HG03095 (cell line): ENCODE data around the gene ASXL1.

Experiments used
- ATAC-seq: cut with Tn5 transposase; IDR thresholded peaks from one replicate; pipeline ENCODE4 v1.9.1; 2021; ENCODE audit warnings: moderate library complexity; ENCODE audit not compliant: unreplicated experiment

ASXL1 gene

DNA sequence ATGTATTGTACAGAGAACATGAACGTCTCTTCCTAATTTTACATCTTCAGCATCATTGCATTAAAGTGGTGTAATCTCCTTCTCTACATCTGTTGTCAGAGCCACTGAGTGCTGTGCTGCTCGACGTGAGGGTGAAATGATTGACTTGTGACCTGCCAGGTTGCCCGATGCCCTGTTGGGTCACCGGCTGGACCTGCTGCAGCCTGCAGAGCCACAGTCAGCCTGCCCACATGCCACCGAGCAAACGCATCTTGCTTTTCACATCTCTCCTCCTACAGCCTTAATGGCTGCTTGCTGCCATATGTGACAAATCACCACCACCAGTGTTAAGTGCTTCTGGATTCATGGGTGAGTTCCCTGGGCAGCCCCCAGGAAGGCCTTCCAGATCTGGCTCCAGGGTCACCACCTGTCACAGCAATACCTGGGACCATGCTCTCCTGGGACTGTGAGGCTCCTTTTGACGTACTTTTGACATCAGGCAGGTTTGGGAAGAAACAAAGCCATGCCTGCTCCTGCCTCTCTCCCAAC lies 80.3 kb downstream of the ASXL1 start:
- no peak for ATAC-seq

DNA sequence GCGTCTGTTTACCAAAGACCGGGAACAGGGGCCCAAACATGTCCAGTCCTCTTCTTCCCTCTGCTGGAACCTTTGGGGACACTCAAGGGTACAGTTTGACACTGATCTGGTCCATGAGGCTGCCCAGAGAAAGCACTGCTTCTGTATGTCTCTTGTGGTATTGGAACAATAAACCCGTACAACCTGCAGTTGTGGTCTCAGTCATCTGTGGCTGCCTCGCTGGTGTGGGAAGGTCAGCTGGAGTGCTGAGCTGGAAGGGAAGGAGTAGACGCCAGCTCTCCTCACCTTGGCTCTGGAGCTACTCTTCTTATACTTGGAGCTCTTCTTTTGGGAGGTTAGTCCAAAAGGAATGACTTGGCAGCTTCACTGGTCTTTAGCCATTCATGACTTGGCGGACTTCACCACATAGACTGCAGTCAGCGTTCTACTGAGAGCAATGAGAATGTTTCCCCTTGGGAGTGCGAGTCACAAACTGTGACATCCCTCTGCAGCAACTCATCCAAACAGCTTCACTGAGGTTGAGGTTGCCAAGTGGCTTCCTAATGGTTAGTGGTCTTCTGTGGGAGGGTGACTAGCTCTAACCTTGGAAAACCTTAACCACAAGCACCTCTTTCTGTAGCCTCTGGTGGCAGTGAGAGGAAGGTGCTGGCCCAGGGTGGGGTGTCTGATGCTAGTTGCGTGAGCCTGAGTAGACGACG lies 81.2 kb downstream of the ASXL1 start:
- ATAC-seq = no peak

DNA sequence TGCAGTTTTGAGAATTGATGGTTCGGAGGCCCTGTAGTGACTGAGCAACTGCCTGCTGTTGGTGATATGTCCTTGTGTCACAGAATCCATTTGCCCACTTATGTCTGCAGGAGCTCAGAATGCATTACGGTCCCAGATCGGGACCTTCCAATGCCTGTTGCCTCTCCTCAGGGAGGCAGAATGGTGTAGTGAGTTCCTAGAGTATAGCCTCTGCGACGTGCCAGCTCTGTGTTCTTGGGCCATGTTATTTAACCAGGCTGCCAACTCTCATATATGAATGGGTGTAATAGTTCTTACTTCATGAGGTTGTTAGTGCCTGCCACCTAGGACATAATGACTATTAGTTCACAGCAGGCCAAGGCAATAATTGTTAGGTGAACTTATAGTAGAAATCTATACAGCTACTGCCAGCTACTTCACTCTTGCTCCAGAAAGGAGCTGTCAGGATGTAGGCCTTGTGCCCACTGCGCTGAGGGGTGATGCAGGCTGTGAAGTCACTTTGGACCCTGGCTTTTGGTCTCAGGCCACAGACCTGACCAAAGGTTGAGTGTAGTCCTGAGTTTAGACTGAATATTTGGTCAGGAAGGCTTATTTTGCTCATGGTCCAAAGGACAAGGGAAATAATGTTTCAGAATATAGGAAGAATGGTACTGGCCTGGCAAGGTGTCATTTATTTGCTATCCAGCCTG lies 82.1 kb downstream of the ASXL1 start:
- ATAC-seq = no peak

DNA sequence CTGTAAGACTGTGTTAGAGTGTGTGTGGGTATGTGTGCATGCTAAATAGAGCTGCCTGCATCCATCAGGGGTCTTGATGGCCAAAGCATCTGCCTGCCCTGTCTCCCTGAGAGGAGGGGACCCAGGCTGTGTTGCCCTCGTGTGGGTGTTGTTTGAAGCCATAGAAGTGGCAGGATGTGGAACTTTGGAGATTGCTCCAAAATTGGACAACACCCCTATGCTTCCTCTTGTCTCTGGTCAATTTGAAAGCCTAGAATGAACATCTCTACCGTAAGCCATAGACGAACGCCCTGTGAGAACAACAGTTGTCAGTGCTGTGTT lies 82.6 kb downstream of the ASXL1 start:
- no peak for ATAC-seq

DNA sequence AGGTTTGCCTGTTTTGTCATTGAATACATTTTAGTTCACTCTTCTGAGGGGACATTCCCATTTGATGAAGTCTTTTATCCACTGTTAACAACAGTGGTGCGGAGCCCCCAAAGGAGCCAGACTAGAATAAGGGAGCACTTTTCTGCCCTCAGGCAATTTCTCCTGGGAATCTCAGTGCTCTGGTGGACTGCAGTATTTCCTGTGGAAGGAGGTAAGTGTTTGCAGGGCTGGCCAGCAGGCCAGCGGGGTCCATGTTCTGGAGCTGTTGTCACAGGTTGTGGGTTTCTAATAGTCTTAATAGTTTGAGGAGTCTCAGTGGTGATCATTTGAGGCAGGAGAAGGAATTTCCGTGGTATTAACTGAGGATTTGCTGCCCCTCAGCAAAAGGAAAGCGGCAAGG lies 83.5 kb downstream of the ASXL1 start:
- ATAC-seq = no peak

DNA sequence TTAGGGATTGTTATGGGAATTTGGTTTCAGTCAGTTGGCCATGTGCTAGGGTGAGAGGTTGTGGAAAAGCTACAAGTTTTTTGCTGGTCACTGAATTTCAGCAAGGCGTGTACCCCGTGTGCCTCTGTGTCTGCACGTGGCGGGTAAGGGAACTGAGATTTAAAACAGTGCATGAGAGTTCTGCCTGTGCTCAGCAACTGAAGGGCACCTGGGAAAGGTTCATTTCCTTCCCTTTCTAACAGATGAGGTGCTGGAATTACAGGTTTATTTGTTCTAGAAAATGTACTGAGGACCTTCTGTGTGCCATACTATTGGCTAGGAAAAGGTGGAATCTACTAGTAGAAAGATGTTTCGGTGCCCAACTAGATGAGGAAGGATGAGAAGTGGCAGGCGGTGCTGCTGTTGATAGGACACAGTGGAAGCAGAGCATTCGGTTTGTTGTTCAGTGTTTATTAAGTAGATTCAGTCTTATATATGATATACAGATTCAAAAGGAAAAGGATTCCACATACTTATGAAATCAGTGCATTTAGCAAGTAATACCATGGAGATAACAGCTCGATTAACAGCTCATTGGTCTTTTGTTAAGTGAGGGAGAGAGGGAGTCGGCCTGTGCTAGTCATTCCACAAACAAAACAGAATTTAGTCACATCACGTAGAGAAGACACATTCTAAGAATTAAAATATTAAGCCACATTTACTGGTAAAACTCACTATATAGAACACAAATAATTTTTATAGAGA lies 84.7 kb downstream of the ASXL1 start:
- no peak for ATAC-seq

DNA sequence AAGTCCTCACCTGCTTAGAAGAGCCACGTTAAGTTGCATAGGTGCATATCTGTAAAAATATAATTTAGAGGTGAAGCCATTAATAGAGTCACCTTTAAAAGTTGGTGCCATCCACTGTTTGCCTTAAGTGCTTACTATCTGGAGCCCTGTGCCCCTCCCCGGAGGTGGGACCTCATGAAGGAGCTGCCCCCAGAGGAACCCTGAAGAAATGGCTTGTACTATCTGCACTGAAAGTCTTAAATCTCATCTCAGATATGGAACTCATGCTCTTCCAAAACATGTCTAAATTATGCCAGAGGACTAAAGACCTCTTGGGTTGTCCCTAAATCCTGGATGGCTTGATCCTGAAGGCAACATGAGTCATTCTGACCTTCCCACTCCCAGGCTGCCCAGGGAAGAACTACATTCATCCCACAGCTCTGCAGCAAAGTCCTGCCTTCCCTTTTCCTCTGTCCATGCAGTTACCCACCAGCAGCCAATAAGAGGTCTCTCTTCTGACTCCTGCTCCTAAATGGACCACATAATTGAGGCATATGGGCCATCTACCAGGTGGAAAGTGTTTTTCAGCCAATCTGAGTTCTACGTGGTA lies 85.3 kb downstream of the ASXL1 start:
- ATAC-seq = no peak

DNA sequence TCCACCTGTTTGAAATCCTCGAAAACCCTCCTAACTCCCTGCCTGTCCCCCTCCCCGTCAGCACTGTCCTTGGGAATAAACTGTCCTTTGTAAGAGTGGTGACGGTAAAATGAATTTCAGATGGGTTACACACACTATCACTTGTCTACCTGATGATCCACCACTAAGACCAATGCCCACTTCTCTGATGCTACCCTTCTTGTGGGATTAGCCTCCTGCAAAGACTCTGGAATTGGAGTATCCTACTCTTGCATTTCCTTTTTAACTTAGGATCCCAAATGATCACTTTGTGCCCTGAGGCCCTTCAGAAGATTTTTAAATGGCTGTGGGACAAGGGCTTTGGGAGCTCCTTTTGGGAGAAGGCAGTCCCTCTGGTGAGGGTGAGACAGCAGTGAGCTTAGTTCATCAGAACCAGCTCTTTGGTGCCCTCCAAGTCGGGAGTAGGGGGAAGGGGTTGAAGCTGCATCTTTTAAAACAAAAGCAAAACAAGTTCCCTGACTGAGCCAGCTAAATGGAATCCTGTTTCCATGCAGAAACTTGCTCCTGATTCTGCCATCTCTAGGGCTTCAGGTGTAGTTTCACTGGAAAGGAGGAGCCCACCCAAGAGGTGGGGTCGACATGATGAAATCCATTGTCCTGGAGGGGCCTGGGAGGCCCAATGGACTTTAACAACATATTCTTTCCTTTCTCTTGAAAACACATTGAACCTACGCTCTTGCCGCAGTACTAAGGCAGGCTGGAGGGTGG lies 86.5 kb downstream of the ASXL1 start:
- ATAC-seq = no peak

DNA sequence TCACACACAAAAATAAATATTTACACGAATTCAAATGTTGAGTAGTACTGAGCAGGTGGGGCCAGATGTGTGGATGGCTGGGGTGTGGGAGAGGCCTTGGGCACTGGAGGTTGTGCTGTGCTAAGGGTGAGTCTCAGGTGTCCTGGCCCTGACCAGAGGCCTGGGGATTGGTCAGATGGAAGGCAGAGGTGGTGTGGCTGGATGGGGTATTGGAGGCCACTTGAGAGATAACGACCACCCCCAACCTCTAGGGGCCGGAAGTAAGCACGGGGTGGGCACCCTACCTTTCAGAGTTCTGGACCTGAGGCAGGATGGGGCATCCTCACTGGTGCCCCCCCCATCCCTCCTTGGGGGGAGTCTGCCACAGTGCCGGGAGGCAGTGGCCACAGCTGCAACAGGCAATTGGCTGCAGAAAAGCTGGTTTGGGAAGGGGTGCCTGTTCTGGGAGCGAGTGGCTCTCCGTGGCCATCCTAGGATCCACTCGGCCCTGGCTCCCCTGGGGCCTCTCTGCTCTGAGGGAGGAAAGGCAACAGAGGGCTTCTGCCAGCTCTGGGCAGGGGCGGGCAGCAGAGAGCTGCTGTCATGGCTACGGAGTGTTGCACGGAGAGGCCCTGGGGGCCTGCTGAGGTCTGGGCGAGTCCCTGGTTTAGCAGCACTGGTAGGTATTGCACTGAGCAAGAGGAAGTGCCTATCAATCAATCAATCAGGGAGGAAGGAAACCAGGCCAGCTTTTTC lies 87.6 kb downstream of the ASXL1 start:
- ATAC-seq = no peak

DNA sequence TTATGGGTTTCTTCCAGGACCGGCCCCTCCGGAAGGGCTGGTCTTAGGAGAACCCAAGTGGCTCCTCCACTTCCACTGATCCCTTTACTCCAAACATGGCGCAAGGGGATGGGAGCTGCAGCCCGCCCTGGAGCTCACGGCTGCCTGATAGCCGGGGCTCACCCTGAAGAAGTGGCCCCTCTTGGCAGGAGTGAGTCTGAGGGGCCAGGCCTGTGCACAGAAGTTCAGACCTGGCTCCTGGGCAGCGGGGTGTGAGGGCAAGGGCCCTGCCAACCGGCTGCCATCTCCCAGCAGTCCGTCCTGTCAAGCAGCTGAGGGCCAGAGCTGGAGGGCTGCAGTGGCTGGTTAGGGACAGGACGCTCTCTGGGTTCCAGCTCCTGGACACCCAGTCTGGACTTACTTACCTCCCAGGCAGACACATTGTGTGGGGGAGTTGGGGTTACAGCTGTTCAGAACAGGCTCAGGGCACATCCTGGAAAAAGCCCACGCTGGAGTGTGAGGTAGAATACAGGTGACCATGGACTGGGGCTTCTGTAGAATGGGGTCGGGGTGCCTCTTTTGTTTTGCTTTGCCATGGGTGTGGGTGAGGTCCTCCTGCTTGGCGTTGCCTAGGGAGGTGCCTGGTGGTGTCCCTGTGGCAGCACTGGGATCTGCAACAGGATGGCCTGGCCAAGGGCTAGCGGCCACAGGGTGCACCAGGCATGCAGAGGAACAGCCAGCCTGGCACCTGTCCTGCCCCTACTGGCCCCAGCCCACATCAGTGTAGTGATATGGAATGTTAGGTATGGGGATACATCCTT lies 88.4 kb downstream of the ASXL1 start:
- ATAC-seq = no peak

DNA sequence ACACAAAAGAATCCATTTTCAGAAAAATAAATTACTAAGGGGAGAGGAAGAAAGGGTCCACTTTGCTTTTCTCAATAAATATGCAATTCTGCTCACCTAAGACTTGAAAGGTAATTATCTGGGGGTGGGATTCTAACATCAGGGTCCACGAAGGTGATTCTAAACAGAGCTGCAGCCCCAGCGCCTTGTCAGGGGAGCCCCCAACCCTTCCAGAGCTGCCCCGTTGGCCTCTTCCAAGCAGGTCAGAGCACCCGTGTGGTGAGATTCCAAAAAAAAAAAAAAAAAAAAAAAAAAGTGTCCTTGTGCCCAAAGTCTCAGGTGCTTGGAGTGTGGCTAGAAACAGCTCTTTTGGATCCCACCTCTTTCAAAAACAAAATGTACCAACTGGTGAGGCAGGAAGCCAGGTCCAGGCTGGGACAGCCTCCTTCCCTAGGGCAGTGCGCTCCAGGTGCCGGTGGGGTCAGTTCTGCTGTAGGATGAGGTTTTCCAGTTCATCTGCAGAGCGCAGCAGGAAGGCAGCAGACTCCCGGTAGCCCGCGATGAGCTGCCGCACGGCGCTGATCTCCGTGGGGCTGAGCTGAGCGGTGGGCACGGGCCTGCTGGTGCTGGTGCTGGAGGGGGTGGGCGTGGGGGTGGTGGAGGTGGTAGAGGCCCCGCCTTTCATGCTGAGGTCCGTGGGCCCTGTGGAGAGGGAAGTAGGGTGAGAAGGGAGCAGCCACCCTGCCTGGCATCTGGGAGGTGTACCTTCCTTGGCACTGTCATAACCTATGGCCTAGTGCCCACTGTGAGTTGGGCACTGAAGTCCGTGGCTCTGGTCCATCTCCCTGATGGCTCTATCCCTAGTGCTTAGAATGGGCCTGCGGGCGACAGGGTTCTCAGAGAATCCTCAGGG lies 89.3 kb downstream of the ASXL1 start:
- ATAC-seq = no peak

DNA sequence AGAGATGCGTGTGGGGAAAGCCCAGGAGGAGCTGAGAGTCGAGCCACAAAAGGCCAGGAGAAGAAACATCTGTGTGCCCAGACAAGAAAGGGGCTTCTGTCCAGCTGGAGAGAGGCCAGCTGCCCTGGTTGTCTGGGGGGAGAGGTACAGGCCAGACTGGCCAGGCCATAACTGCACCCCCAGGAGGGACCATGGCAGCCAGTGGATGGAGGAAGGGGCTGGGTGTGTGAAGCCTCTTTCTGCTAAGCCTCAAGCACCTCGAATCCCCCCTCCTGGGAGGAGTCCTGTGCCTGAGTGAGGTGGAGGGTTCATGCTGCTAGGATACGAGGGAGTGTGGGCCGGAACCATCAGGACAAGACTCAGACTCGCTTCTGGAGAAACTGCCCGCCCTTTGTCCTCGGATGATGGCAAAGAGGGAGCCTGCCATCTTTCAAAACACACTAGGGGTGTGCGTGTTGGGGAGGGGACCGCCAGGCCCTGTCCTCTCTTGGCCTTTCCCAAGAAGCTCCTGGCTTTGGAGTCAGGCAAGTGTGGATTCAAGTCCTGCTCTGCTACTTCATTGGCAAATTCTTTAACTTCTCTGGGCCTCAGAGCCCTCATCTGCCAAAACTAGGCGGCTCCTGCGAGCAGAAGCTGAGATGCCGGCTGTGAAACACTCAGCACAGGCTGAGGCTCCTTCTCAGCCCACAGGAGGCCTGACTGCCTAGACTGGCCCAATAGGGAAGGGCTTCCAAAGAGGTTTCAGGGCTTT lies 90.3 kb downstream of the ASXL1 start:
- no peak for ATAC-seq

DNA sequence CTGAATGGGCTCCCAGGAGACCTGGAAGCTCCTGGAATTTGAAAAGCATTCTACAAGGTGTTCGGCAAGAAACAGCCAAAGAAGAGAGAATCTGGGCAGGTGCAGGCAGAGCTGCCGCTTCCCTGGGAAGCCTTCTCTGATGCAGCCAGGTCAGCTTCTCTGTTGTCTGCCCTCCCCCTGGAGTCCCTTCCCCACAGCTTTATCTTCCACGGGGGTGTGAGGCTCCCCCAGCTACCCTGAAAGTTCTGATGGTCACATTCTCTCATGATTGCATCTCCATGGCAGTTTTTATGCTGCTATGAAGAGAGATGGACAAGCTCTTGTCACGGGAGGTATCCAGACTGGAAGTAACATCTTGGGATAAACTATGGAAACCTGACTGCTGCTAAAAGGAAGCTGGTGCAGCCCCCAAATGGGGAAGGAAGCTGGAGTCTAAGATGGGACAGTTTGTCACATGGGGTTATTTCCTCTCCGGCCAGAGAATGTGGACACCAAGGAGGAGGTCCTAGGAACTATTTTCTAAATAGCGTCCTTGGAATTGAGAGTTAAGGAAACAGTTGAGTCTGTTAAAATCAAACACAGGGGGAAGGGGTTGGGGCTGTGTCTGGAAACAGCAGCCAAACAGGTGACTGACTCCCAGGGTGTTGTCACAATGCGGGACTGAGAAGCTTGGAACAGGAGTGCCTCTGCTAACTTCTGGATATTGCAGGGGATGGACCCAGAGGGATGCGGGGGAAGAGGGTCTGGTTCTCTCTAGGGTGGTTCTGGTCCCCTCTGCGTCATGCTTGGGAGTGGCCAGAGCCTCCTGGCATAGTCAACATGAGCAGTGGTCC lies 91.1 kb downstream of the ASXL1 start:
- ATAC-seq = no peak

DNA sequence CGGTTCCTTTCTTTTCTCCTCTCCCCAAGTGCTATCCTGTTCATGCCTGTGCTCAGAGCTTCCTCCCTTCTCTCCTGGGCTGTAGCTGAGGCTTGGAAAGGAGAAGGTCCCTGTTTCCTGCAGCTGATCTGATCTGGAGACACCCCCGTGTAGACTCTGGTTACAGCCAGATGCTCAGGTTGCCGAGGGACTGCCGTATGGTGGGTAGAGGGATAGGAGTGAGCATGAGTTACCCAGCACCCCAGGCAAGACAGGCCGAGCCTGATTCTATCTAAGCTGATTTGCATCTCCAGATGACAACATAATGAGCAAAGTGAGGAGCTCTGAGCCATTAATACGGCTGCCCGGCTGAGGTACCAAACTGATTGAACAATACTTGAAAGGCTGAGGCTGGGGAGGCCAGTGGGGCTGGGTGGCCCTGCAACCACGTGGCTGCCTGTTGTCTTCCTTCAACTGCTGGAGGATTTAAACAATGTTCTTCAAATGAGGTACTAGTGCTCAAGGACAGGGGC lies 91.8 kb downstream of the ASXL1 start:
- no peak for ATAC-seq

DNA sequence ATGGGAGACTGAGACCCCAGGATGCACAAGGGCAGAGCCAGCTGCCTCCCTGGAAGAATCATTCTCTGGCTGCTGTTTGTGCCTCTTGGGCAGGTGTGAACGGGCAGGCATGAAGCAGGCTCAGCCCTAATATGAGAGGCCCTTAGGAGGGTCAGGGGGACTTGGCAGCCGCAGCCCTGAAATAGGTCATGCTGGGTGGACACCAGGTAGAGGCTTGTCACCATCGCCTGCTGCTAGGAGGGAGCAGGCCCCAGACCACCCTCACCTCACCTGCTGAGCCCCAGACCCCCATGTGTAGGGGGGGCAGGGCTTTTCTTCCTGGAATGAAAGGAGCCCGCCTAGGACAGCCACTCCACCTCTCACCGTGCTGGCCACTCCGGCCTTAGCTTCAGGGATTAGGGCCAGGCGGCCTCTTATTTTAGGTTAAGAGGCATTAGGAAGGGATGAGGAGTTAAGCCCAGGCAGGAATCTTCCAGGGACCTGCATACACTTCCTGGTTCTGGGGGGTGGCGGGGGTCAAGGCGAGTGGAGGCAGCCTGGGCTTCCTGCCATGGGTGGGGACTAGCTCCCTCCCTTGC lies 92.4 kb downstream of the ASXL1 start:
- ATAC-seq = no peak

DNA sequence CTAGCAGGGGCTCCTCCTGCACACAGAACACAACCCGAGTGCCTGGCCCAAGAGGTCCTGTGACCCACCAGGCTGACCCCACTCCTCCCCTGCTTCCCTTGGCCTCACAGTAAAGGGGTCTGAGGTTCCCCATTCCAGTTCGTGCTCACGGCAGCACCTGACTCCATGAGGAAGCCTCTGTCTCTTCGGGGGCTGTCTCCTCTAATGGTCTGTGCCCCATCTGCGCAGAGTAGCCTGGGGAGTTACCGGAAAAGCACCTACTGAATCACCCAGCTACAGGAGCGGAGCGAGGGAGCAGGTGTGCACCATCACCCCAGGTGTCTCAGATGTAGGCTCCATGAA lies 93.2 kb downstream of the ASXL1 start:
- no peak for ATAC-seq
